PC-9 (cell line): ENCODE results near the gene RASSF4. TPM values are rescaled to one million over a fixed set of nuclear protein-coding genes. Genes with fewer than 3 reads are reported as not detected.
"Not testable (repeated sequence)": the region's sequence is repeated elsewhere in the genome, so short reads cannot be mapped to it uniquely, and the experiment has no call there.

Experiments used
- BruUV-seq: library from RNA; stranded (reverse); fragments of 400-500 nt; replicated peaks from 2 replicates; lab custom pipeline; 2021; lab: Mats Ljungman, UMichigan
- CTCF ChIA-PET: fragments of 300-600 bp; sonication (Branson Sonifier 250); formaldehyde crosslinking; loops from one replicate; lab custom pipeline; 2022; ENCODE audit warnings: antibody characterized with exemption; lab: Charles Lee
- POLR2A ChIA-PET: fragments of 300-600 bp; sonication (Branson Sonifier 250); formaldehyde crosslinking; loops from one replicate; lab custom pipeline; 2022; ENCODE audit warnings: antibody characterized with exemption; ENCODE audit not compliant: unreplicated experiment; lab: Charles Lee
- DNase-seq, 2 experiments: peaks; one replicate each; pipeline versions ENCODE4 v3.0.0 to v3.0.0-alpha.2; 2015 to 2022; ENCODE audit warnings: mixed read lengths in 1 of 2
- H2AFZ ChIP-seq: fragments of 200-600 bp; sonication (generic); 2 replicates; pipeline ENCODE4 v1.8.1; 2017; ENCODE audit warnings: antibody characterized with exemption
- H3F3A ChIP-seq: fragments of 200-600 bp; sonication (generic); 2 replicates; pipeline ENCODE4 v1.8.1; 2017; ENCODE audit warnings: antibody characterized with exemption, mild to moderate bottlenecking, low read depth; ENCODE audit not compliant: insufficient read depth
- H3K27ac ChIP-seq: fragments of 200-600 bp; sonication (generic); 2 replicates; pipeline ENCODE4 v1.6.1; 2016; ENCODE audit warnings: mixed run types
- H3K27me3 ChIP-seq: fragments of 200-600 bp; sonication (generic); 2 replicates; pipeline ENCODE4 v1.6.1; 2016; ENCODE audit warnings: low read depth, mixed run types; ENCODE audit not compliant: insufficient read depth
- H3K36me3 ChIP-seq: fragments of 200-600 bp; sonication (generic); 2 replicates; pipeline ENCODE4 v1.6.1; 2016; ENCODE audit warnings: low read depth, mixed run types
- H3K4me1 ChIP-seq: fragments of 200-600 bp; sonication (generic); replicated peaks from 2 replicates; pipeline ENCODE4 v1.6.1; 2016; ENCODE audit warnings: mixed run types; ENCODE audit not compliant: insufficient read depth
- H3K4me2 ChIP-seq: fragments of 200-600 bp; sonication (generic); 2 replicates; pipeline ENCODE4 v1.6.1; 2017; ENCODE audit warnings: mixed run types
- H3K4me3 ChIP-seq: fragments of 200-600 bp; sonication (generic); 2 replicates; pipeline ENCODE4 v1.6.1; 2016; ENCODE audit warnings: mixed run types
- H3K79me2 ChIP-seq: fragments of 200-600 bp; sonication (generic); 2 replicates; pipeline ENCODE4 v1.6.1; 2017; ENCODE audit warnings: low read depth, mixed run types
- H3K9me2 ChIP-seq: fragments of 200-600 bp; sonication (generic); 2 replicates; pipeline ENCODE4 v1.8.1; 2017; ENCODE audit warnings: mild to moderate bottlenecking; ENCODE audit not compliant: insufficient read depth
- H3K9me3 ChIP-seq: fragments of 200-600 bp; sonication (generic); 2 replicates; pipeline ENCODE4 v1.8.1; 2016; ENCODE audit warnings: low read depth; ENCODE audit not compliant: insufficient read depth
- H4K20me1 ChIP-seq: fragments of 200-600 bp; sonication (generic); 2 replicates; pipeline ENCODE4 v1.8.1; 2017; ENCODE audit not compliant: insufficient read depth
- CTCF ChIP-seq: fragments of 200-600 bp; sonication (generic); conservative IDR thresholded peaks from 2 replicates; pipeline ENCODE4 v1.6.1; 2017; ENCODE audit warnings: mixed run types, antibody characterized with exemption, mild to moderate bottlenecking, moderate library complexity
- EZH2 ChIP-seq: fragments of 200-600 bp; sonication (generic); IDR thresholded peaks from 2 replicates; pipeline ENCODE4 v1.8.0; 2017; ENCODE audit warnings: antibody characterized with exemption, low read depth
- intact Hi-C: fragments of 100-400 bp; cut with micrococcal nuclease; formaldehyde crosslinking; loops from one replicate; pipeline ENCODE4 v1.10.0; 2022; ENCODE audit not compliant: unreplicated experiment
- total RNA-seq: library from RNA; stranded (reverse); gene quantifications from 2 replicates; pipeline ENCODE4 v1.2.3, GENCODE V29; 2021

Gene RASSF4
- total RNA-seq, 1 experiment from 2014 or later: 6.5 TPM

GRCh38 chr10:45006276-45007030 is 46.9 kb downstream of the RASSF4 start:
- Histone ChIP-seq H3K79me2 (peaks cover 8% of the 10 kb centered on the region), H3K9me2 (no peaks in the 10 kb centered on the region), H3K4me1 (peaks cover 11% of the 10 kb centered on the region), H3K4me2 (no peak overlapping the region), H3F3A (peaks cover 10% of the 10 kb centered on the region), H3K4me3 (no peak overlapping the region), H4K20me1 (no peaks in the 10 kb centered on the region), H2AFZ (no peak overlapping the region), H3K27me3 (no peaks in the 10 kb centered on the region), H3K36me3 (peaks cover 29% of the 10 kb centered on the region; the same call in 1 of the 2 replicates), H3K27ac (no peak overlapping the region), H3K9me3 (peaks cover 15% of the 10 kb centered on the region)
- TF ChIP-seq CTCF: no peak
- TF ChIP-seq EZH2: no peak
- no TSS peak for BruUV-seq
- intact Hi-C loops: loop anchor here (5.0 to 10.0 kb wide), 3 partner anchors 231 to 461 kb away; partner anchors contain the start of gene ALOX5
- ChIA-PET CTCF (no interaction called here), POLR2A (interaction anchor here (0.7 kb wide), 1 partner anchor 607 kb away, joined by 15 read pairs; no protein-coding TSS in a partner anchor)
- DNase-seq: peak in 1 of 2 experiments; percentile 33

DNA sequence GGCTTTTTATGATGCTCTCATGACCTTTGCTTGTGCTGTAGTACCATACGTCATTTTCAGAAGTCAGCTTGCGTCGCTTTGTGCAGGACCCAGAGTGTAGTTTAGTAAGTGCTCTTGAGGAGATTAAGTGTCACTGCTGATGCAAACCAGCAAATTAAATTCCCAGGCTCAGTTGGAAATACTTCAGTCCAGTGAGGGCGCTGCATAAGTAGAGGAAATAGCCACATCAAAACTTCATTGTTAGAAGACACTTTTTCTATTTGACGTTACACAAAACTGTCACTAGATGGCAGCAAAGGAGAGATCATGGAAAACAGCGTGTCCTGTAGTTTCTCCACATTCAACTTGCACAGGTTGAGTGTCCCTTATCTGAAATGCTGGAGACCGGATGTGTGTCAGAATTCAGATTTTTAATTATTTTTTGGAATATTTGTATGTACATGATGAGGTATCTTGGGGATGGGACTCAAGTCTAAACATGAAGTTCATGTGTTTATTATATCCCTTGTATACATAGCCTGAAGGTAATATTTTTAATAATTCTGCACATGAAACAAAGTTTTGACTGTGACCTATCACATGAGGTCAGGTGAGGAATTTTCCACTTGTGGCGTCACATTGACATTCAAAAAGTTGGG is 49.0 kb downstream of the RASSF4 start:
- Histone ChIP-seq H3K9me3 (peaks cover 3% of the 10 kb centered on the region; the same call in 1 of the 2 replicates), H3K36me3 (peaks cover 10% of the 10 kb centered on the region; the same call in 1 of the 2 replicates), H3K4me3 (no peak overlapping the region), H3K4me1 (no peaks in the 10 kb centered on the region), H3K27me3 (no peaks in the 10 kb centered on the region), H3K9me2 (no peaks in the 10 kb centered on the region), H3K27ac (no peak overlapping the region), H3K79me2 (no peaks in the 10 kb centered on the region), H3K4me2 (no peak overlapping the region), H3F3A (0 out of 2 replicates have a peak, but pooled peaks cover 4% of the 10 kb centered on the region), H2AFZ (no peak overlapping the region), H4K20me1 (no peaks in the 10 kb centered on the region)
- DNase-seq: peak; percentile 54 to 84
- TF ChIP-seq CTCF: peak; percentile 92
- TF ChIP-seq EZH2: no peak
- intact Hi-C loops: loop anchor here (2.0 to 10.0 kb wide), 4 partner anchors 76 to 459 kb away; partner anchors contain the start of gene ALOX5
- POLR2A ChIA-PET: no interaction called here
- CTCF ChIA-PET: no interaction called here
- no TSS peak for BruUV-seq

GRCh38 chr10:45014557-45014956 is 55.0 kb downstream of the RASSF4 start:
- H3K9me3 ChIP-seq, CTCF ChIA-PET, H2AFZ ChIP-seq, H3K9me2 ChIP-seq, H3K4me1 ChIP-seq, intact Hi-C loops, H3K36me3 ChIP-seq, H3K27ac ChIP-seq, H3F3A ChIP-seq, H3K4me3 ChIP-seq, H4K20me1 ChIP-seq, DNase-seq, BruUV-seq, H3K79me2 ChIP-seq, POLR2A ChIA-PET, H3K4me2 ChIP-seq: not testable (repeated sequence)
- peaks cover 24% of the 10 kb centered on the region; the same call in 1 of the 2 replicates for H3K27me3 ChIP-seq
